ENCODE results near the gene MAMLD1. TPM values are rescaled to one million over a fixed set of nuclear protein-coding genes. Genes with fewer than 3 reads are reported as not detected.
"Not testable (repeated sequence)": the region's sequence is repeated elsewhere in the genome, so short reads cannot be mapped to it uniquely, and the experiment has no call there.

The MAMLD1 gene, protein sequence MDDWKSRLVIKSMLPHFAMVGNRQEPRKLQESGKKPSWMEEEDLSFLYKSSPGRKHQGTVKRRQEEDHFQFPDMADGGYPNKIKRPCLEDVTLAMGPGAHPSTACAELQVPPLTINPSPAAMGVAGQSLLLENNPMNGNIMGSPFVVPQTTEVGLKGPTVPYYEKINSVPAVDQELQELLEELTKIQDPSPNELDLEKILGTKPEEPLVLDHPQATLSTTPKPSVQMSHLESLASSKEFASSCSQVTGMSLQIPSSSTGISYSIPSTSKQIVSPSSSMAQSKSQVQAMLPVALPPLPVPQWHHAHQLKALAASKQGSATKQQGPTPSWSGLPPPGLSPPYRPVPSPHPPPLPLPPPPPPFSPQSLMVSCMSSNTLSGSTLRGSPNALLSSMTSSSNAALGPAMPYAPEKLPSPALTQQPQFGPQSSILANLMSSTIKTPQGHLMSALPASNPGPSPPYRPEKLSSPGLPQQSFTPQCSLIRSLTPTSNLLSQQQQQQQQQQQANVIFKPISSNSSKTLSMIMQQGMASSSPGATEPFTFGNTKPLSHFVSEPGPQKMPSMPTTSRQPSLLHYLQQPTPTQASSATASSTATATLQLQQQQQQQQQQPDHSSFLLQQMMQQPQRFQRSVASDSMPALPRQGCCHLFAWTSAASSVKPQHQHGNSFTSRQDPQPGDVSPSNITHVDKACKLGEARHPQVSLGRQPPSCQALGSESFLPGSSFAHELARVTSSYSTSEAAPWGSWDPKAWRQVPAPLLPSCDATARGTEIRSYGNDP
- polyA plus RNA-seq (2014; cell fraction: cytosol; rRNA removed): 0.09 and 0.20 TPM in 2 replicates
- not detected in 2 replicates for polyA plus RNA-seq (2014; cell fraction: nucleus; rRNA removed)

DNA sequence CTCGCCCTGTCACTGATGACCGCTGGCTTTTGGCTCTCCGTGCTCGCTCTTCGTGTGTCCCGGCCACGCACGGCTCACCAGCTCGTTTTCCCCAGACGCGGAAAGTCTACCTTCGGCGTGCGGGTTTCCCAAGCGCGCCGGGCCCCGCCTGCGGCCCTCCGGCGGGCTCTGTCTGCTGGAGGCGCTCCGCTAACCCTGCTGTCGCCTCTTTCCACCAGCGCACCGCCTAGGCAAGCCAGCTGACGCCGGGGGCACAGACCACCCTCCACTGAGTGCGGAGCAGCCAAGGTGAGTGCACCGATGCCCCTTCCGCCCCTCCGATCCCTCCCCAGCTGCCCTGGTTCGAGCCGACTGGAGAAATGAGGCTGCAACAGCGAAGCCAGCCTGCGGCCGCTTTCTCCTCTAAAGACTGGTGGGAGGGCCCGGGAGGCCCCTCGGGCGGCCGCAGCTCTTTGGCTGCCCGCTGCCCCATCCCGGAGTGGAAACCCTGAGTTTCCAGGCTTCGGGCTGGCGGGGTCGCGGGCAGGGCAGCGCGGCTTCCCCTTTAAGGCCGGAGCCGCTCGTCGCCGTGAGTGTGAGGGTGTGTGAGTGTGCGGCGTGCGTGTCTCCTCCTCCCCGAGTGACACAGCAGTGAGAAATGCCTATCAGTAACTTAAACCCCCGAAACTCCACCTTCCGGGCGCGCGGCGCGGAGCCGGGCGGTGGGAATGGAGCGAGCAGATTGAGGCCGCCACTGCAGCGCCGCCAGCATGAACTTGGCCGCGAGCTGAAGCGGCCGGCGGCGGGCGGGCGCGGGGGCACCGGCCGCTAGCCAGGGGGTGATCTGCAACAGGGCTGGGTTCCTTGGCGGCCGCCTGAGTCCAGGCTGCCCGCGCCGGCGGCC, at the start of gene MAMLD1:
TSS of gene MAMLD1 (plus strand) at position 719 of the 883 bp plus-strand sequence. CDS start 82,200 bp downstream, outside the sequence.
- DNase-seq (ENCODE audit: low spot score): no peak

DNA sequence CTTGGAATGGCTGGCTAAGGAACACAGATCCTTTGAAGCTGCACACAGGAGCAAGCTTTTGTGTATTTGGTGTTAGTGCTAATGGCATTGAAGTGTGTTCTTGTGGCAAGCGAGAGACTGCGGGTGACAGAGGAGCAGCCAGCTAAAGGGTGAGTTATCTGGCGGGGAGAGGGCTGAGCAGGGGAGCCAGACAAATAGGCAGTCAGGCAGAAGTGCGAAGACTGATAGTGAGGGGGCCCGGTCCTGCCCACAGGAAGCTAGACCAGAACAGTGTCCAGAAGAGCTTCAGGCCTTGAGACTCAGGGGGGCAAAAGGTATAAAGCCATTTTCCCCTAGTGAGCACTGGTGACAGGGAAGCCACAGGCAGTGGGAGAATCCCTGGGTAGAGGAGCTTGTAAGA, 49.6 kb upstream of the MAMLD1 start:
- no peak for DNase-seq (ENCODE audit: low spot score)

DNA sequence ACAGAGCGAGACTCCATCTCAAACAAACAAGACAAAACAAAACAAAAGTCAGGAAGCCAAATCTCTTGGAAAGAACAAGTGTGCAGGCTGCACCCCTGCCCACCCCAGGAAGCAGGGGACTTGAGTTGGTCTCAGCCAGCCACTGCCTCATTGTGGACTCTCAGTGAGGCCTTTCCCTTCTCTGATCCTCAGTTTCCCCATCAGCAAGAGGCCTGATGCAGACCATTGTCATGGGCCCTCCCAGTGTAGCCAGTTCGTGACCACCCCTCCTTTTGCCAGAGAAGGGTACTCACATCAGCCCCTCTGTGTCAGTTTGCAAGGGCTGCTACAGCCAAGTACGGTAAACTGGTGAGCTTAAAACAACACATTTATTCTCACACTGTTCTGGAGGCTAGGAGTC, 48.9 kb upstream of the MAMLD1 start:
- no peak for DNase-seq (ENCODE audit: low spot score)

DNA sequence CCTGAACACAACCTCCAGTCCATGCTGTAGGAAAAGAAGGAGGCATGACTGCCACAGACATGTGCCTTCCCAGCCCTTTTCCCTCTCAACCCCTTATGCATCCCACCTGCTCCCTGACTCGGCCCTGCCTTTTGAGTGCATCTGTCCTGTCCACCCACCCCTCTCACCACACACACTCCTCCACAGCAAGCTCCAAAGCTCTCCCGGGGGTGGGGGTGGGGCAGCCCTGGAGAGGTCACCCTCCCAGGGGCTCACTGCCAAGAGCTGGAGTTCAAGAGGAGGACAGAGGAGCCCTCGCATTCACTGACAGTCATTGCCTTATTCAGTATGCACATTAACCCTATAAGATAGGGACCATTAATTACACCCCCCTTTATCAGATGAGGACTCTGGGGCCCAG, 46.6 kb upstream of the MAMLD1 start:
- no peak for DNase-seq (ENCODE audit: low spot score)

DNA sequence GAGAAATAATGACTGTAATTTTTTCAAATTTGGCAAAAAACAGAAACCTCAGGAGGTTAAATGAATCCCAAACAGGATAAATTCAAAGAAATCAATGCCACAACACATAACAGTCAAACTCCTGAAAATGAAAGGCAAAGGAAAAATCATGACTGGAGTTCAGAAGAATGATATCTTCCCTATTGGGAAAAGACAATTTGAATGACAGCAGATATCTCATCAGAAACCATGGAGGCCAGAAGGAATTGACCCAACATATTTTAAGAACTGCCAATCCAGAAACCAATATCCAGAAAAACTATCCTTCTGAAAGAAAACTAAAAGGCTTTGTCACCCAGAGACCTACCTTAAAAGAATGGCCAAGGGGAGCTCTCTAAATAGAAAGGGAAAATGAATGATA, 40.1 kb upstream of the MAMLD1 start:
- no peak for DNase-seq (ENCODE audit: low spot score)

DNA sequence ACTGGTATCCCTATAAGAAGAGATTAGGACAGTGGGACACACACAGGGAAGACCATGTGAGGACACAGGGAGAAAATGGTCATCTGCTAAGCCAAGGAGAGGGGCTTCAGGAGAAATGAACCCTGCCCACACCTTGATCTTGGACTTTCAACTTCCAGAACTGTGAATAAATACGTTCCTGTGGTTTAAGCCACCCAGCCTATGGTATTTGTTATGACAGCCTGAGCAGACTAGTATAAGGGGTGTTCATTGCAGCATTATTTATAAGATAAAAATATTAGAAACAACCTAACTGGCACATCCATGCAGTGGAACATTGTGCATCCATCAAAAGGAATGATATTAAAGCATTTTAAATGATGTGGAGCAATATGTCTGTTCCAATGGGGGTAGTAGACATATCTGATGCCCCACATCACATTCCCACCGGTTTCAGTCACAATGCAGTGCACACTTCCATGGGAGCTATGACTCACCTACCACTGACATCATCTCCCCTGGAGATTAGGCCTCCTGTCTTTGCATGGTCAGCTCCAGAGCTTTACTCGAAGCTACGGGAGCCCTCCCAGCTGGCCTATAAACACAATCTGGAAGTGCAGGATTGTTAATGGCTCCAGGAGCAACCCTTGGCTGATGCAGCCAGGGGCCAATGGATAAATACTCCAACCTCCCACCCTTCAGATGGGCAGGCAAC, 38.9 kb upstream of the MAMLD1 start:
- no peak for DNase-seq (ENCODE audit: low spot score)

DNA sequence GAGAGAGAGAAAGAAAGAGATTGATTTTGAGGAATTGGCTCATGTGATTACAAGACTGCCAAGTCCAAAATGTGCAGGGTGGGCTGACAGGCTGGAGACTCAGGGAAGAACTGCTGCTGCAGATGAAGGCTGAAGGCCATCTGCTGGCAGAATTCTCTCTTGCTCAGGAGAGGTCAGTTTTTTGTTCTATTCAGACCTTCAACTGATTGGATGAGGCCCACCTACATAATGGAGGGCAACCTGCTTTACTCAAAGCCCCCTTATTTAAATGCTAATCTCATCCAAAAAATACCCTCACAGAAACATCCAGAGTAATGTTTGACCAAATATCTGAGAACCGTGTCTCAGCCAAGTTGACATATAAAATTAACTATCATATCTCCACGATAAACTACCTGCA, 38.2 kb upstream of the MAMLD1 start:
- no peak for DNase-seq (ENCODE audit: low spot score)

DNA sequence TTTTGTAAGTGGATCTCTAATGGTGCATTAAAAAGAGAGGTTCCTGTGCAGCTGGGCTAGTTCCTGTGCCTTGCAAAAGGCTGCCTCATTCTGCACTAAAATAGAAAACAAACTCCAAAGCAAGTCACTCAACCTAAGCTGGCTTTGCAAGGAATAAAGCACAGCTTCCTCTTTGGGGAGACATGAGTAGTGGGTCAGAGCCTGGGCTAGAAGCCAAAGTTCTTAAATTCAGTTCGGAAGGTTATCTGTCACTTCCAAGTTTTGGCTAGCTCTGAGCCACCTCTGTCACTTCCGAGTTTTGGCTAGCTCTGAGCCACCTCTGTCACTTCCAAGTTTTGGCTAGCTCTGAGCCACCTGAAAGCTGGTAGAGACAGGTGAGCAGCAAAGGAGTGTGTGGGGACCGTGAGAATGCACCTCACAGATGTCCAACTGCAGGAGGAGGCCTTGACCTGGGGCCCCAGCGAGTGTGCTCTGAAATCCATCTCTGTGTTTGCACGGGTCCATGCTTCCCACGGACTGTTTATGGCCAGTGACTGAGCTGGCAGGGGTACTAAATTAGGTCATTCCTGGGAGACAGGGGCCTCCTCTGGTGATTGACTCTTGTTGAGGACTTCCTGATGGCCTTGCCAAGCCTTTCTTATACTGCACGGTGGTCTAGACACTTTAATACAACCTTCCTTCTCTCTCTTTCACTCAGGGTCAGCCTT, 36.4 kb upstream of the MAMLD1 start:
- no peak for DNase-seq (ENCODE audit: low spot score)

DNA sequence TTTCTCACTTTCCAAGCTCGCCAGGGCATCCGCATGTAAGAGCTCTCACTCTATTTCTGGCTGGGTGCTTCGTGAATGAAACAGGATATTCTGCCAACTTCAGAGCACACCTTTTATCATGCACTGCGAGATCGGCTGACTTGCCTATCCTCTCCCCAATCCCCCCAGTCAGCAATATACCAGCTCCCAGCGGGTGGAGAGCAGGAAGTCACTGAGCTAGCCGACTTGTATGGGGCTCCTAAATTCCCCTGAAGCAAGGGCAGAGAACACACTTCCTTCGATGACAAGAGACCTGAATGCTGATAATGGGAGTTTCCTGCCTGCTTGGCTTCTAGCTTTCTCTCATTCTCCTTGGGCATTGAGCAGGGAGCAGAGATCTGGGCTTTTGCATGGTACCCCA, 33.8 kb upstream of the MAMLD1 start:
- DNase-seq (ENCODE audit: low spot score): no peak

DNA sequence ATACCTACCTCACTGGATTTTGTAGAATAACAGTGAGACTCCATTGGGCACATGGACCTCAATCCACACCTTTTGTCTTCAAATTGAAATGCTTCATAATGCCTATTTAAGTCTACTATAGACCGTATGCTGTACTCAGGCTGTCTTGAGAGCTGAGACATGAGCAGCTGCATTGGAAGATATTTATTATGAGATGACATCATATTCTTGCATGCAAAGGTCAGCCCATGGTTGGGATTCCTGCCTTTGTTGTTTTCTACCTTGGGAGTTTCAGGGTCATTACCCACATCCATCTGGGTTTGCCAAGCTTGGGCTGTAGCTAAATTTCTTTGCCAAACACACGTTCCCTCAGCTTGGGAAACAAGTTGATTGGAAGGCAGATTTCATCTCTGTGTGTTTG, 33.2 kb upstream of the MAMLD1 start:
- DNase-seq (ENCODE audit: low spot score): no peak

DNA sequence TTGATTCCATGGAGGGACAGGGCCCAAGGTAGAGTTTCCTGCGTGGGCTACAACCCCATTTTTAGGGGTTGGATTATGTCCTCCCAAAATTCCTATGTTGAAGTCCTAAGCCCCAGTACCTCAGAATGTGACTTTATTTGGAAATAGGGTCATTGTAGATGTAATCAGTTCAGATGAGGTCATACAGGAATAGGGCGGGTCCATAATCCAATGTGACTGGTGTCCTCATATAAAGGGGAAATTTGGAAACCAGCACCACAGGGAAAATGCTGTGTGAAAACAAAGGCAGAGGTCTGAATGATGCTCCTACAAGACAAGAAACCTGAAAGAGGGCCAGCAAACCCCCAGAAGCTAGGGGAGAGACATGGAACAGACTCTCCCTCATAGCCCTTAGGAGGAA, 31.1 kb upstream of the MAMLD1 start:
- DNase-seq (ENCODE audit: low spot score): no peak

DNA sequence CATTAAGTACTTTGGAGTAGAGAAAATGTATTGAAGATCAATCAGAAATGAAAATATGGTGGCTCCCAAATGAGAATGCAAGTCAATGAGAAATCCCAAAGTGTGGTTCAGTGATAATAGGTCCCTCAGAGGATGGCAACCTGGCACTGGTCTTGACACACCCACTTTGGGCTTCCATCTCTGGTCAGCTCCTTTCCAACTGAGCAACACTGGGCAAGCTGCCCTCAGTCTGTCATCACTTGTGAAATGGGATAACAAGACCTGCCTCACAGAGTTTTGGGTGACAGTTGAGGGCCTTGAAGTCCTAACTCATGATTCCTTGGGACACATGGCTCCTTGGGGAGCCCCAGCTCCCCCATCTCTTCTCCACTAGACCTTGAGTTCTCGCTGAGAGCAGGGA, 29.0 kb upstream of the MAMLD1 start:
- no peak for DNase-seq (ENCODE audit: low spot score)

DNA sequence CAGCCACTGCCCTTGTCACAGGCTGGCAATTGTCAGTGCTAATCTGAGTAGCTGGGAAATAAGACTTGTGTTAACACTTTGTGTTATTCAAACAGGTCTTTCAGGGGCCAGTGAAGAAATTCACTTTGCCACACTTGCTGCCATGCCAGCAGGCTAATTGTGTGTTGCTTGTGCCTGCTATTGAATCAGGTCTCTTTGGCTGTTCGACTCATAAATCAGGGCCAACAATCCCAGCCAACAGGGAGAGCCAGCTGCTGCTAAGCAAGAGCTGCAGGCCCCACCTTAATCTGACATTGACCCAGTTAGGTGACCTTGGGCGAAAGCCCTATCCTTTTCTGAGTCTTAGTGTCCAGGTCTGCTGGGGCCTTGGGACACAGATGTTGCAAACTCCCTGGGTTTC, 28.1 kb upstream of the MAMLD1 start:
- DNase-seq (ENCODE audit: low spot score): no peak

DNA sequence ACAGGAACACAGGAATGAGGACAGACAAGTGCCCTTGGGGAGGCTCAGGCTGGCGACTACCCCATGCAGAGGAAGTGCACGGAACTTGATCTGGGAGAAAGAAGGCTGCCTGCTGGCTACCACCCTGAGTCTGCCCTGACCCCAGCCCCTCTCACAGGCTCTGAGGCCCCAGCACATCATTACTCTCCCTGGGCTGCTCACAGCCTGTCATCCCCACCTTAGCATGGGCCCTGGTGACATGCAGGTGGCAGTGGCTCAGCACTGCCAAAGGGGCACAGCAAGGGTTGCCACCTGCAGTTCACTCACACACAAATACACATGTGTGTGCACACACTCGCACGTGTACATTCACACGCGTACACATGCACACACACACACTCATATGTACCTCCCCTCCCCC, 26.1 kb upstream of the MAMLD1 start:
- no peak for DNase-seq (ENCODE audit: low spot score)

DNA sequence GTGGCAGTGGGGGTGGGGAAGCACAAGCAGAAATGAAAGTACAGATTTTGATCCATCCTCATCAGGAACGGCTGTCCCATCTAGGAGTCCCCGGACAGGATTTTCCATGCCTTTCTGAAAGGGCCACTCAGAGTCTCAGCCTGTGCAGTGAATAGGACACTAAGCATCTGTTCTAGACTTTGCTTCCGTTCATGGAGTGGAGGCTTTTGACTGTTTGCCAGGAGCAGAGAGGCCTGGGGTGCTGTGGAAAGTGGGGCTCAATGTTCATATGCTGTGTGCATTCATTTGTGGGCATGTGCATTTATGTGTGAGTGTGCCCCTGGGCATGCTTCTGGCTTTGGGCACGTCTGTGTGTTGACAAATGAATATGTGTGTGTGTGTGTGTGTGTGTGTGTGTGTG, 25.6 kb upstream of the MAMLD1 start:
- no peak for DNase-seq (ENCODE audit: low spot score)

DNA sequence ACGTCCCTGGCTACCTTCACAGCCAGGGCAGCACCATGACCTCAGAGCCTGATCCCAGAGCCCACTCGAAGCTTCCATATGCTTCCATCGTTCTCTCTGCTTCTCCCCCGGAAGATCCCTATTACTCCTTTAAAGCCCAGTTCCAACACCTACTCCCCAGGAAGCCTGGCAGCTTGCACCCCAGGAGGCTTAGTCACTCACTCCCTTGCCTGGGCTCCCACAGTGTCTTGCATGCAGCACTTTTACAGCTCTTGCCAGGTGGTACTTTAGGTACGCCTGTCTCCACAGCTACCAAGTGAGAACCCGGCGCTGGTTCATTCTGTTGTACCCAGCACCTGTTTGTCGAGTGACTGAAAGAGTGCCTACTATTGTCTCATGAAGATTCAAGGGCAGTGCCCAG, 24.5 kb upstream of the MAMLD1 start:
- no peak for DNase-seq (ENCODE audit: low spot score)

DNA sequence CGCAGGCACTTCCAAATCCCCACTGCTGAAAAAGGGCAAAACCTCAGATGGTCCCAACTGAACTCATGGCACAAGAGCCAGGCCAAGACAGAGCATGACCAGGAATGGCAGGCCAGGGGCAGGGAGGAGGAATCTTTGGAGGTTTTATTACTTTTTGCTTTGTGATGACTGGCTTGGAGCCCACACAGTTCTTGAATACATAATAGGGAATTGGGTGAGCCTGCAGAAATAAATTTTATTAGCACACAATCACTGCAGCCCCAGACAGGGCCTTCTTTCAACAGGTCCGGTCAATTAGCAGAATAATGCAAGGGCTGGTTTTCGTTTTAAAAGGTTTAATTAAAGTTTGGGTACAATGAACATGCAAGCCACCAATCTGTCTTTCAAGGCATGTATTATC, 23.4 kb upstream of the MAMLD1 start:
- DNase-seq (ENCODE audit: low spot score): no peak

DNA sequence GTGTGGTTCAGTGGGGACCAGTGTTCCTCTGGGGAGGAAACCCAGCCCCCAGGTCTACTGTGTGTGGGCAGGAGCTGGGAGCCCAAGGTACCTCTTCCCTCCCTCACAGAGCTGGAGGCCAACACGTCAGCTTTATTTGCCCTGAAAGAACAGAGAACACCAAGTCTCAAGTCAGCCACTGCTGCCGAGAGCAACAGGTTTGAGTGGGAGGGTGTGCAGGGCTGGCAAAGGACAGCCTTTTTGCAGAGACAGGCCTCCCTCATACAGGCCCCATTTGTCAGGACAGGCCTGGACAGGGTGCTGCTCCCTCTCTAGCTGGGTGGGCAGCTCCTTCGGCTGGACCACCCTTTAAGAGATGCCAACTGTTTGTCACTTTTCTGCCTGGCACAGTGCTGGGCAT, 22.8 kb upstream of the MAMLD1 start:
- DNase-seq (ENCODE audit: low spot score): not testable (repeated sequence)

DNA sequence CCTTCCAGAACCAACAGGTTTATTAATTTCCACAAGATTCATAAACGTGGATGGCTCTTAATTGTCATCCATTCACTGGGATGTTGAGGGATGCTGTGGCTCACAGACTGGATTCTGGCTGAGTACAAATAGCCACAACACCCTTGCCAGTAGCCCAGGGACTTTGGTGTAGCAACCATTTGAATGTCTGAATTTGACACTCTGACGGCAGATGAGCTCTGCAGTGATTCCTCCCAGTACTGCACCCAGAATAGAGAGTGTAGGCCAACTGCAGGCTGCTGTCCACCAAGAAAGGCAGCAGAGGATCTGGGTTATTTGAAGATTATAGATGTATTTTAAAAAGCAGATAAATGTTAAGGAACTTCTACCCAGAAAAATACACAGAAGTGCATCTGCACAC, 15.6 kb upstream of the MAMLD1 start:
- DNase-seq (ENCODE audit: low spot score): no peak

DNA sequence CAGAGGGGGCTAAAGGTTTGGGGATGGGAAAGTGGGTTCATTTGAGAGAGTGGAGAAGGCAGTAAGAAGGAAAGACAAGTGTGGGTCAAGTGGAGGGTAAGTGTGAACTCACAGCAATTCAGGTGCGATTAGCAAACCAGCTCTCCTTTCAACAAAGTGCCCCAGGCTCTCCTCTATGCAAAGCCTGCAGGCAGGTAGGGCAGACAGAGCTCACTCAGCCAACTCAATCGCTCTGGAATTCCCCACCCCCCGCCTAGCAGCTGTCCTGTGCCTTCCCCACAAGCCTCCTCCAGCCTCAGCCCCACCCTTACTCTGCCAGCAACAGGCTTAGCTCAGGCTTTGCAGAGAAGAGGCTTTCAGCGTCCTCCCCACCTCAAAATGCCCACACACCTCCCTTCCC, 14.8 kb upstream of the MAMLD1 start:
- DNase-seq (ENCODE audit: low spot score): no peak

DNA sequence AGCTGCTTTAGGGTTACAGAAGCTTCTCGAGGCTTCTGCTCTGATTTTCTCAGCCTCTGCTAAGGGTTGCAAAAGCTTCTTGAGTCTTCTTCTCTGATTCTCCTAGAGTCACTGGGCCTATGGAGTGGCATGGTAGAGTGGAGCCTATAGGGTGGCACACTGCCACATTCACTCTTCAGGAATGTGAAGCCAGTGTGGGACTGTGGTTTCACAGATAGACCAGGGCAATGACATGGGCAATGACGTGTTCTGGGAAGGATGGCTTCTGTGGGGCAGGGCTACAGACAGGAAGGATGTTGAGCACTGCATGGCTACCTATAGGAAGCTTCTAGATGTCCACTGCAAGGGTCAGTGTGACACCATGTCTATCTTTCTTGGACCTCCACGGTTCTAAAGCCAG, 11.0 kb upstream of the MAMLD1 start:
- no peak for DNase-seq (ENCODE audit: low spot score)

Measured in SK-N-DZ (cell line).